Kidney epithelial cell (primary cell): ENCODE results near the gene RRBP1. TPM values are rescaled to one million over a fixed set of nuclear protein-coding genes. Genes with fewer than 3 reads are reported as not detected.

ENCODE experiments used
- DNase-seq: peaks from one replicate; pipeline ENCODE4 v3.0.0-alpha.2; 2010; ENCODE audit warnings: low read depth
- H3K27me3 ChIP-seq: 2 replicates; pipeline ENCODE4 v1.6.0; 2011; ENCODE audit warnings: low read length; ENCODE audit not compliant: control insufficient read depth, insufficient read depth
- H3K36me3 ChIP-seq: 2 replicates; pipeline ENCODE4 v1.5.1; 2011; ENCODE audit warnings: low read length; ENCODE audit not compliant: control insufficient read depth, insufficient read depth
- H3K4me3 ChIP-seq: 2 replicates; pipeline ENCODE4 v1.5.1; 2011; ENCODE audit warnings: low read depth, mild to moderate bottlenecking, control low read depth, low read length
- total RNA-seq: library from RNA; depleted of rRNA; stranded (reverse); fragments of >200 nt; gene quantifications from 2 replicates; pipeline ENCODE4 v1.2.3, GENCODE V29; 2015
- TF ChIP-seq, protein P1 (sequence below): IDR thresholded peaks from 2 replicates; pipeline ENCODE4 v1.5.1; 2011; ENCODE audit warnings: mild to moderate bottlenecking, moderate library complexity, low read length, control low read depth, inconsistent platforms; ENCODE audit not compliant: insufficient read depth, poor library complexity, severe bottlenecking

RRBP1 gene
- total RNA-seq, 1 donor from 2014 or later: 98.4 TPM

GRCh38 chr20:17648315-17648646 lies 33.8 kb downstream of the RRBP1 start:
- DNase-seq: no peak
- no peaks in the 10 kb centered on the region for H3K36me3 ChIP-seq
- TF ChIP-seq, protein P1, sequence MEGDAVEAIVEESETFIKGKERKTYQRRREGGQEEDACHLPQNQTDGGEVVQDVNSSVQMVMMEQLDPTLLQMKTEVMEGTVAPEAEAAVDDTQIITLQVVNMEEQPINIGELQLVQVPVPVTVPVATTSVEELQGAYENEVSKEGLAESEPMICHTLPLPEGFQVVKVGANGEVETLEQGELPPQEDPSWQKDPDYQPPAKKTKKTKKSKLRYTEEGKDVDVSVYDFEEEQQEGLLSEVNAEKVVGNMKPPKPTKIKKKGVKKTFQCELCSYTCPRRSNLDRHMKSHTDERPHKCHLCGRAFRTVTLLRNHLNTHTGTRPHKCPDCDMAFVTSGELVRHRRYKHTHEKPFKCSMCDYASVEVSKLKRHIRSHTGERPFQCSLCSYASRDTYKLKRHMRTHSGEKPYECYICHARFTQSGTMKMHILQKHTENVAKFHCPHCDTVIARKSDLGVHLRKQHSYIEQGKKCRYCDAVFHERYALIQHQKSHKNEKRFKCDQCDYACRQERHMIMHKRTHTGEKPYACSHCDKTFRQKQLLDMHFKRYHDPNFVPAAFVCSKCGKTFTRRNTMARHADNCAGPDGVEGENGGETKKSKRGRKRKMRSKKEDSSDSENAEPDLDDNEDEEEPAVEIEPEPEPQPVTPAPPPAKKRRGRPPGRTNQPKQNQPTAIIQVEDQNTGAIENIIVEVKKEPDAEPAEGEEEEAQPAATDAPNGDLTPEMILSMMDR: no peak

GRCh38 chr20:17647391-17648314 lies 34.4 kb downstream of the RRBP1 start:
- Histone ChIP-seq H3K36me3 (no peaks in the 10 kb centered on the region), H3K27me3 (no peaks in the 10 kb centered on the region), H3K4me3 (no peak overlapping the region)
- TF ChIP-seq, protein P1: no peak
- DNase-seq: no peak

More at GRCh38 chr20:17648315-17648646, 33.8 kb downstream of the RRBP1 start:
- H3K4me3 ChIP-seq: no peak overlapping the region
- H3K27me3 ChIP-seq: no peaks in the 10 kb centered on the region

DNA sequence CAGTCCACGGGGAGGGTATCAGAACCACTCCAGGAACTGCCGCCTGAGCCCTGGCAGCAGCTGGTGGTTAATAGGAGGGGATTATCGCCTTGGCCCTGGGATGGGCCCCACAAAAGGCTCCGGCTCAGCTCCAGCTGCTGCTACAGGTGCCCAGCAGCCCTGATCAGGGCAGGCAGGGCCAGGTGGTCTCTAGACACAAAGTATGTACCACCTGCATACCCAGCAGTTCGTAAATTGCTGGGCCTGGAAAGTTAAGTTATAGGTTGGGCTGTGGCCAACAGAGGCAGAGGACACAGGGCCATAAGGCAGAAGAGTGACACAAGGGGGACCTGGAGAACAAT lies 35.1 kb downstream of the RRBP1 start:
- H3K4me3 ChIP-seq: no peak overlapping the region
- TF ChIP-seq, protein P1: no peak
- no peaks in the 10 kb centered on the region for H3K27me3 ChIP-seq
- no peaks in the 10 kb centered on the region for H3K36me3 ChIP-seq
- no peak for DNase-seq

DNA sequence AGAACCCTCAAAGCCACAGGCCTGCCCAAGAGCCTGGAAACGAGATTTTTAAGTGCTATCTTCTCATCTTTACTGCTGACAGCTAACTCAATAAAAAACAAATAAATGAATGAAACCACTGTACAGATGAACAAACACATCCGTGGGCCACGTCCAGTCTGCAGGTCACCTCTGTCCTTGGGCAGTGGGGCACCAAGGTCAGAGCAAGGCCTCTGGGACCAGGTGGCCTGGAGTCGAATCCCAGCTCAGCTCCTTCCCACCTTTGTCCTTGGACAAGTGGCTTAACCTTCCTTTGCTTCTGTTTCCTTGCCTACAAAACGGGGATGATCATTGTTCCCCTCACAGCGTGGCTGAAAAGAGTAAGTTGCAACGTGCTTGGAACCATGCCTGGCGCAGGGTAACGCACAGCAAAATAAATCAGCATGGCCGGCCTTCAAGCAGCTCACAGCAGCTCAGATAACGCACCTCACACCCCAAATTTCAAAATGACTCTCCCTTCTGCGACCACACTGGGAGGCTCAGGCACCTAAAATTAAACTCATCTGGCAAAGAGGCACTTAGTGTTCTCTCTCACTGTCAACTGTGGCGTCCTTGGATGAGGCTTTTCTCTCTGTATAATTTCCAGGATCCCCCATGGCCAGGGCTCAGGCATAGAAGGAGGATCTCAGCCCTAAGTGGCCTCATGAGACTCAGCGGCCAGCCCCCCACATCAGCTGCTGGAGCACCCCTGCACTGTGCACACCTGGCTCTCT lies 35.7 kb downstream of the RRBP1 start:
- DNase-seq: no peak
- H3K27me3 ChIP-seq: no peaks in the 10 kb centered on the region
- H3K36me3 ChIP-seq: no peaks in the 10 kb centered on the region
- no peak overlapping the region for H3K4me3 ChIP-seq
- TF ChIP-seq, protein P1: no peak

DNA sequence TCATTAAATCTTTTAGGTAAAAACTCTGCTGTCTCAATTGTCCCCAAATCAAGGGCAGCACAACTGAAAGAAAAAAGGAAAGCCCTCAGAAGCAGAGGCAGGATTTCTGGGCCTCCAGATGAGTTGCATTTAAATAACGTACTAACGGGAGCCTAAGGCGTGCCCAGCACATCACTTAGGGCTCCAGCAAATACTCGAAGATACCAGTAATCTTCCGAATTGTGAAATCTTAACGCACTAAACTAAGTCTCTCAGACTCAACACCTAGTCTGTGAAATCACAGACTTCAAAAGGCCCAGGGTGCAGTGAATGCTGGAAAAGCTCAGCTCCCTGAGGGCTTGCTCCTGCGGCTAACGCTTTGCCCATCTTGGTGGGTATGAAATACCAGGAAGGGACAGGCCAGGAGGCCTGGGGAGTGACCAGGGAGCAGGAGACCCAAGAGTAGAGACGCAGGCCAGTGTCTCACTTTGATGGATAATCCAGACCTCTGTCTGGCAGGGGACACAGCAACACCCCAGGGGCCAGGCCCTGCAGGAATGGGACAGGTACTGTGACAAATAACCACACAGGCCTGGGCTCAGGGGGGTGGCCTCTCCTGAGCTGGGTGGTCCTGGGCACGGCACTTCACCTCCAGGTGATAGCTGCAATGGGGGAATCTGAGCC lies 36.4 kb downstream of the RRBP1 start:
- Histone ChIP-seq H3K36me3 (no peaks in the 10 kb centered on the region), H3K4me3 (no peak overlapping the region), H3K27me3 (no peaks in the 10 kb centered on the region)
- TF ChIP-seq, protein P1: no peak
- no peak for DNase-seq
